ENCODE data around the gene MACROH2A1.

MACROH2A1 gene

DNA sequence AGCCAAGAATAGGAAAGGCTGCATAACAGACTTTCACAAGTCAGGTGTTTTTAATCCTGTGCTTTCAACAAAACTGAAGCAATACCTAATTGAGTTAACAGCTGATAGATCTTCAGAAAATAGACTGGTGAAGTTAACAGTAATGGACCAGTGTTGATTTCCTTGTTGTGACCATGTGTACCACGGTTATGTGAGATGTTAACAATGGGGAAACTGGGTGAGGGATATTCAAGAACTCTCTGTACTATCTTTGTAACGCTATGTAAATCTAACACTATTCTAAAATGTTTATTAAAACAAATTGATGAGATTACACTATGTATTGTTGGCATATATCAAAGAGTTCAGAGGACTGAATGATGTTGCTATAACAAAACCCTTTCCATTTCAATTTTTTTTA is 36.9 kb downstream of the MACROH2A1 start:
- Mint-ChIP-seq H3K4me1 (peaks cover 41% of the 10 kb centered on the region), H3K9me3 (no peaks in the 10 kb centered on the region), H3K36me3 (ENCODE audit: low read depth) (peaks cover 51% of the 10 kb centered on the region), H3K27me3 (ENCODE audit: low read depth) (no peaks in the 10 kb centered on the region), H3K27ac (no peak overlapping the region), H3K4me3 (no peak overlapping the region)
- TF ChIP-seq, protein P1, sequence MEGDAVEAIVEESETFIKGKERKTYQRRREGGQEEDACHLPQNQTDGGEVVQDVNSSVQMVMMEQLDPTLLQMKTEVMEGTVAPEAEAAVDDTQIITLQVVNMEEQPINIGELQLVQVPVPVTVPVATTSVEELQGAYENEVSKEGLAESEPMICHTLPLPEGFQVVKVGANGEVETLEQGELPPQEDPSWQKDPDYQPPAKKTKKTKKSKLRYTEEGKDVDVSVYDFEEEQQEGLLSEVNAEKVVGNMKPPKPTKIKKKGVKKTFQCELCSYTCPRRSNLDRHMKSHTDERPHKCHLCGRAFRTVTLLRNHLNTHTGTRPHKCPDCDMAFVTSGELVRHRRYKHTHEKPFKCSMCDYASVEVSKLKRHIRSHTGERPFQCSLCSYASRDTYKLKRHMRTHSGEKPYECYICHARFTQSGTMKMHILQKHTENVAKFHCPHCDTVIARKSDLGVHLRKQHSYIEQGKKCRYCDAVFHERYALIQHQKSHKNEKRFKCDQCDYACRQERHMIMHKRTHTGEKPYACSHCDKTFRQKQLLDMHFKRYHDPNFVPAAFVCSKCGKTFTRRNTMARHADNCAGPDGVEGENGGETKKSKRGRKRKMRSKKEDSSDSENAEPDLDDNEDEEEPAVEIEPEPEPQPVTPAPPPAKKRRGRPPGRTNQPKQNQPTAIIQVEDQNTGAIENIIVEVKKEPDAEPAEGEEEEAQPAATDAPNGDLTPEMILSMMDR (IDR thresholded peaks at IDR 0.05; ENCODE audit: unreplicated experiment in 3 of 3), result no peak

DNA sequence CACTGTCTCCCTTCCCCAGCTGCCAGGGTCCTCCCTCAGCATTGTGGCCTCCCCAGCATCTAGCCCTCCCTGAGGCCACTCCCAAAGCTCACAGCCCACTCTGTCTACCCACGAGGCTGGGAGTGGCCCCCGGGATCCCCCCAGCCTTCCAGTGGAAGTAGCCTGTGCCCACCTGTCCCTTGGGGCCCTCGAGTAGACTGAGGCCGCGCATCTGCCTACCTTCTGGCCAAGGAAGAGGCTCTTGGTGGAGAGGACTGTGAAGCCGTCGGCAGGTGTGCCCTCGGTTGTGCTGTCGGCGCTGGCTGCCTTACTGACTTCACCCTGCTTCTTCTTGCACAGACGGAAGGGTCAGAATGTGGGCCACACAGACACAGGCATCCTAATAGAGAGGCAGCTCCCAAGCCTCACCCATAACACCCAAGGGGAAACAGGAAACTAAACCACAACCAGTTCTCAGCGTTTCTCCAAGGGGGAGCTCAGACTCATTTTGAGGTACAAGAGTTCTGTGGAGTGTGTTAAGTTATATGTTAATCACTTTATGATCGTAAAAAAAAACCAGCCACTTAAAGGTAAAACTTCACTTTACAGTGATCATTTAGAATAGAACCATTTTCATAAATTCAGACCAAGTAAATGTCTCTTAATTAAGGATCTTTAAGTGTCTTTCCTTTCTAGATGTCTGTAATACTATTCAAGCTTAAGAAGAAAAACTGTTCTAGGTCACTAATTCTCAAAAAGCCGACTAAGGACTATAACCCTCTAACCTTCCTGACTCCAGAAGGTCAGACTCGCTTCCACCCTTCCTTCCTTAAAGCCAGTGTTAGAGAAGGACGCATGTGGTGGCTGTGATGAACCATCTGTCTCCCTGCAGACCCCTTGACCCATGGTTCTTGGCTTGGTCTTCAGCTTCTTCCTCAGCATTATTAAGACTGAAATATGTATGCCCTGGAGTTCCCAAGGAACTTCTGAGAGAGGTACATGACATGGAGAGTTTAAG is 38.5 kb downstream of the MACROH2A1 start:
- peaks cover 53% of the 10 kb centered on the region for H3K36me3 Mint-ChIP-seq (ENCODE audit: low read depth)
- H3K27me3 Mint-ChIP-seq (ENCODE audit: low read depth), result no peaks in the 10 kb centered on the region
- no peak overlapping the region for H3K27ac Mint-ChIP-seq
- peaks cover 41% of the 10 kb centered on the region for H3K4me1 Mint-ChIP-seq
- H3K9me3 Mint-ChIP-seq, result no peaks in the 10 kb centered on the region
- H3K4me3 Mint-ChIP-seq, result no peak overlapping the region
- TF ChIP-seq, protein P1 (IDR thresholded peaks at IDR 0.05; ENCODE audit: unreplicated experiment in 3 of 3), result no peak

DNA sequence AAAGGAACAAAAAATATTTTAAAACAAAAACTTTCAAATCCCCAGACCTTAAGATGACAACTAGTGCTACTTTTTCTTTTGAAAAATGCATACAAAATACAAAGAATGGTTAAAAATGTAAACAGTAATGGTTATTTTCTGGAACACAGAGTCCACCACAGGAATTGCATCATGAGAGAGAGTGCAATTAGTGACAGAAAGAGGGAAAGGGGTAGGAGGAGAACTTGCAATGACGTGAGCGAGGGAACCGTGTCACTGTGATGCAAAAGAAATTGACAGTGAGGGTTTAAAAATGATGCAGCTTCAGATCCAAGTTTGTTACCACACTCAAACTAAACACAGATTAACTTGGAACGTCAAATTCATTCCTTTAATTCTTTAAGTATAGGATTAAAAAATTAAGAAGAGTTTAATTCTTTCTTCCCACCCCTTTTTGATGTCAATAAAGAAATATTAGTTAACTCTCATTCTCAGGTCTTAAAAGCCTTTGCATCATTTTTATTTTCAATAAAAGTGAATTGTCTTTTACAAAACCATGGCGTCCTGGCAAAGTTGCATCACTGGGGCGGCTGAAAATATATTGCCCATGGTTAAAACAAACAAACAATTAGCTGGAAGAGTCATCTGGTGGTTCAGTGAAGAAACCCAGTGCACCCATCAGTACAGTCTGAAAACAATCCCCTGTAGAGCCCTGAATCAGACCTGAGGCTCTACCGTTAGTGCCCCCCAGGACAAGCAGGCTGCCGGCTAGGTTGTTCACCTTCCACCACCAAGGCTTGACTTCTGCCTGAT is 39.5 kb downstream of the MACROH2A1 start:
- Mint-ChIP-seq H3K4me1 (peaks cover 41% of the 10 kb centered on the region), H3K36me3 (ENCODE audit: low read depth) (peaks cover 55% of the 10 kb centered on the region), H3K27ac (no peak overlapping the region), H3K4me3 (no peak overlapping the region), H3K9me3 (no peaks in the 10 kb centered on the region), H3K27me3 (ENCODE audit: low read depth) (no peaks in the 10 kb centered on the region)
- TF ChIP-seq, protein P1 (IDR thresholded peaks at IDR 0.05; ENCODE audit: unreplicated experiment in 3 of 3), result no peak

DNA sequence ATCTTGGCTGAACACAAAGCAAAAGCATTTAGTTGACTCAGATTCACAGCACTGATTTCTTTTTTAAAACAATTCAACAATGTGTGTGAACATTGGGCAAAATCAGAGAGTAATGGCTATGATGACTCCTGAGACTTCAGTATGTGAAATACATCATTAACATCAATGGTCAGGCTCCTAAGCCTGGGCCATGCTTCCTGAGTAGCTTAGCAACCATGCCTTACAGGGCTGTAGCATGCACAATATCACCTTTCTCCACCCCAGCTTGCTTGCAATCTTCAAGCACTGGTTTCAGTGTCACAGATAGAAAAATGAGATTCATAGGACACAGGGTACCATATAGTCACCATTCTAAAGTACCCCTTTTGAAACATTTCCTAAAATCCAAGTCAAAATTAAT is 41.3 kb downstream of the MACROH2A1 start:
- TF ChIP-seq, protein P1 (IDR thresholded peaks at IDR 0.05; ENCODE audit: unreplicated experiment in 3 of 3), result no peak
- no peaks in the 10 kb centered on the region for H3K9me3 Mint-ChIP-seq
- no peaks in the 10 kb centered on the region for H3K27me3 Mint-ChIP-seq (ENCODE audit: low read depth)
- peaks cover 47% of the 10 kb centered on the region for H3K4me1 Mint-ChIP-seq
- H3K4me3 Mint-ChIP-seq, result no peak overlapping the region
- H3K36me3 Mint-ChIP-seq (ENCODE audit: low read depth), result peaks cover 53% of the 10 kb centered on the region
- peak overlapping the region; percentile 63 to 97 (median 69) for H3K27ac Mint-ChIP-seq

DNA sequence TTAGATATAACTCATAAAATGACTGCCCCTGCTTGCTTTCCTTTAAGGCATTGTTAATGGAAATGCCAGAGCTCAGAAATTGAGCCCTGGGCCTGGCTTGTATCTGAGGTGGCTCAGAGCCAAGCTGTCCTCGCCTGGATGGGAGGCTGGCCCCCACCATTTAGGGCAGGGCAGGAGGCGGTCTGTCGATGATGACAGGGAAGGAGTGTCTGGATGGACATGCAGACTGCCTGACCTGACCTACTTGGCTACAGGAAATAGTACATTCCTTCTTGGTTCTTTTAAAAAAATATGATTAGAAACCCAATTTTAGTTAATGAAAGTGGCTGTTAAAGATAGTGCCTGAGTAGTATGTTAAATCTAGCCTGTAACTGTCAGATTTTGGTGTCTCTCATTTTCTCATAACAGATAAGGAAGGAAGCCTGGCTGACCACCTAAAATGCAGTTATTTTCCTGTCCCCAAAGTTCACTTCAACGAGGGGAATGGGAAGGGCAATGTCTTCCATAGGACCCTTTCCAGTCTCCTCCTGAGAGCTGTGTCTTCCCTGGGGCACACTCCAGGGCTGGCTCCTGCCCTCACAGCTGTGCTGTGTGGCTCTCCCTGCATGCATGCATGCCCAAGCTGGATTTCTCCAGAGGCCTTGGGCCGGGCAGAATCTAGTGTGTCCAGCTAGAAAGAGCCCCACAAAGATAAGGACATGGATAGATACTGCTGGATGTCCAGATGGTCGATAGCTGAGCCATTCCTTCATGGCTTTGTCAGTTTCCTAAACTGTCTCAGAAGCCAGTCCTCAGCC is 42.3 kb downstream of the MACROH2A1 start:
- Mint-ChIP-seq H3K36me3 (ENCODE audit: low read depth) (peaks cover 57% of the 10 kb centered on the region), H3K27ac (peak overlapping the region; percentile 69 to 97 (median 87)), H3K9me3 (no peaks in the 10 kb centered on the region), H3K4me3 (peak overlapping the region in 1 of 3 experiments; percentile 42), H3K27me3 (ENCODE audit: low read depth) (no peaks in the 10 kb centered on the region), H3K4me1 (peaks cover 47% of the 10 kb centered on the region)
- TF ChIP-seq, protein P1 (IDR thresholded peaks at IDR 0.05; ENCODE audit: unreplicated experiment in 3 of 3), result no peak
